Renal pelvis (tissue), 12 donors: ENCODE measurements around the gene KIF4A. TPM values are rescaled to one million over a fixed set of nuclear protein-coding genes. Genes with fewer than 3 reads are reported as not detected.
"Not testable (repeated sequence)": the region's sequence is repeated elsewhere in the genome, so short reads cannot be mapped to it uniquely, and the experiment has no call there.

Source experiments
- DNase-seq: peaks from one replicate; pipeline ENCODE4 v3.0.0-alpha.2; 2013
- long read RNA-seq, 16 experiments: transcript quantifications; one replicate each; lab custom pipeline, GENCODE V29; 2026
- polyA plus RNA-seq, 3 donors: library from polyadenylated mRNA; unstranded; fragments of 120-200 nt; gene quantifications; one replicate each; pipeline ENCODE4 v1.2.1, GENCODE V29; 2013; ENCODE audit not compliant: insufficient read length in 3 of 3

The KIF4A gene, protein sequence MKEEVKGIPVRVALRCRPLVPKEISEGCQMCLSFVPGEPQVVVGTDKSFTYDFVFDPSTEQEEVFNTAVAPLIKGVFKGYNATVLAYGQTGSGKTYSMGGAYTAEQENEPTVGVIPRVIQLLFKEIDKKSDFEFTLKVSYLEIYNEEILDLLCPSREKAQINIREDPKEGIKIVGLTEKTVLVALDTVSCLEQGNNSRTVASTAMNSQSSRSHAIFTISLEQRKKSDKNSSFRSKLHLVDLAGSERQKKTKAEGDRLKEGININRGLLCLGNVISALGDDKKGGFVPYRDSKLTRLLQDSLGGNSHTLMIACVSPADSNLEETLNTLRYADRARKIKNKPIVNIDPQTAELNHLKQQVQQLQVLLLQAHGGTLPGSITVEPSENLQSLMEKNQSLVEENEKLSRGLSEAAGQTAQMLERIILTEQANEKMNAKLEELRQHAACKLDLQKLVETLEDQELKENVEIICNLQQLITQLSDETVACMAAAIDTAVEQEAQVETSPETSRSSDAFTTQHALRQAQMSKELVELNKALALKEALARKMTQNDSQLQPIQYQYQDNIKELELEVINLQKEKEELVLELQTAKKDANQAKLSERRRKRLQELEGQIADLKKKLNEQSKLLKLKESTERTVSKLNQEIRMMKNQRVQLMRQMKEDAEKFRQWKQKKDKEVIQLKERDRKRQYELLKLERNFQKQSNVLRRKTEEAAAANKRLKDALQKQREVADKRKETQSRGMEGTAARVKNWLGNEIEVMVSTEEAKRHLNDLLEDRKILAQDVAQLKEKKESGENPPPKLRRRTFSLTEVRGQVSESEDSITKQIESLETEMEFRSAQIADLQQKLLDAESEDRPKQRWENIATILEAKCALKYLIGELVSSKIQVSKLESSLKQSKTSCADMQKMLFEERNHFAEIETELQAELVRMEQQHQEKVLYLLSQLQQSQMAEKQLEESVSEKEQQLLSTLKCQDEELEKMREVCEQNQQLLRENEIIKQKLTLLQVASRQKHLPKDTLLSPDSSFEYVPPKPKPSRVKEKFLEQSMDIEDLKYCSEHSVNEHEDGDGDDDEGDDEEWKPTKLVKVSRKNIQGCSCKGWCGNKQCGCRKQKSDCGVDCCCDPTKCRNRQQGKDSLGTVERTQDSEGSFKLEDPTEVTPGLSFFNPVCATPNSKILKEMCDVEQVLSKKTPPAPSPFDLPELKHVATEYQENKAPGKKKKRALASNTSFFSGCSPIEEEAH
- polyA plus RNA-seq = 10 to 100 TPM; 17.0 to 20.6 (median 17.7) TPM
- long read RNA-seq, donor 1, full-length matches to known transcripts = 1 of 1 reads
- long read RNA-seq, donor 1, partial matches to known transcripts = 0 of 1 reads
- long read RNA-seq, donor 1, other reads (novel, unspliced or antisense) = 0 of 1 reads
- long read RNA-seq, donor 2 = 0 reads
- long read RNA-seq, donor 3, full-length matches to known transcripts = 1 of 1 reads
- long read RNA-seq, donor 3, partial matches to known transcripts = 0 of 1 reads
- long read RNA-seq, donor 3, other reads (novel, unspliced or antisense) = 0 of 1 reads
- long read RNA-seq, donor 4, full-length matches to known transcripts = 2 of 2 reads
- long read RNA-seq, donor 4, partial matches to known transcripts = 0 of 2 reads
- long read RNA-seq, donor 4, other reads (novel, unspliced or antisense) = 0 of 2 reads
- long read RNA-seq, donor 5 = 0 reads
- long read RNA-seq, donor 6, full-length matches to known transcripts = 2 of 2 reads
- long read RNA-seq, donor 6, partial matches to known transcripts = 0 of 2 reads
- long read RNA-seq, donor 6, other reads (novel, unspliced or antisense) = 0 of 2 reads
- long read RNA-seq, donor 7 = 0 reads
- long read RNA-seq, donor 8 = 0 reads
- long read RNA-seq, donor 9, full-length matches to known transcripts = 3 of 3 reads
- long read RNA-seq, donor 9, partial matches to known transcripts = 0 of 3 reads
- long read RNA-seq, donor 9, other reads (novel, unspliced or antisense) = 0 of 3 reads
- long read RNA-seq, donor 10 = 0 reads
- long read RNA-seq, donor 11 = 0 reads
- long read RNA-seq, donor 12, full-length matches to known transcripts = 2 of 2 reads
- long read RNA-seq, donor 12, partial matches to known transcripts = 0 of 2 reads
- long read RNA-seq, donor 12, other reads (novel, unspliced or antisense) = 0 of 2 reads
- long read RNA-seq, donor 13 = 0 reads
- long read RNA-seq, donor 14 = 0 reads
- long read RNA-seq, donor 15 = 0 reads
- long read RNA-seq, donor 16, partial matches to known transcripts = 5 of 5 reads
- long read RNA-seq, donor 16, other reads (novel, unspliced or antisense) = 0 of 5 reads

DNA sequence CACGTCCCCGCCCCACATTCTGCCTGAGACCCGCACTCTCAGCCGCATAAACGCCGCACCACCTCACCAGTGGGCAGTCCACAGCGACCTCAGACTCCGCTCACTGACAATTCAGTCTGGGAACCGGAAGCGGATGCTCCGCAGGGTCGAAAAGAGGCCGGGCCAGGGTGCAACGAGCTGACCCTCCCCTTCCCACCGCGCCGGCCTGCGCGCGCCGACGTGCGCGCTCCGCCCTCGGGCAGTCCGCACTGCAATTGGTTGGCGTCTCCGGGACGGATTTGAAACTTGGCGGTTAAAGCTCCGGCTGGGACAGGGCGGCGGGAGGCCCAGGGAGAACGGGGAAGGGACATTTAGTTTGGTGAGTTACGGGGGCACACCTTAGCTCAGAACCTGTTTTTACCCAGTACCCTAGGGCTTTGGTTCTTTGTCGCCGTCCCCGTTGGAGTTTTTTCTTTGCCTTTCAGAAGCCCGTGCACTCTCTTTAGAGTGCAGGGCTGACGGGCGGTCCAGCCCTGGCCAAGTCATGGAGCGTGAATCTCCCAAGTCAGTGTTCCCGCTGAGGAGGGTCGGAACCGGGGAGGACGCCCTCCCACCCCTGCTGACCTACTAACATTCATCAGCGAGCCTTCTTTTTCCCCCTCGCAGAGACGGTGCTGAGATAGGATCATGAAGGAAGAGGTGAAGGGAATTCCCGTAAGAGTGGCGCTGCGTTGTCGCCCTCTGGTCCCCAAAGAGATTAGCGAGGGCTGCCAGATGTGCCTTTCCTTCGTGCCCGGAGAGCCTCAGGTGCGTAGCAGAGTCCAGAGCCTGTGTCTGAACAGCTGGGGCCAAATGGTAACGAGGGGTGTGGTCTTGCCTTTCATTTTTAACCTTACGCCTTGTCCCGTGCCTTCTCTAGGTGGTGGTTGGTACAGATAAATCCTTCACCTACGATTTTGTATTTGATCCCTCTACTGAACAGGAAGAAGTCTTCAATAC, at the start of gene KIF4A, which contains the start of gene PDZD11:
Gene KIF4A, plus strand, starts transcription at position 312 of the 978 bp plus-strand sequence. Its CDS starts 355 bp downstream, at position 667.
Gene PDZD11, minus strand, starts transcription at position 135 of the 978 bp plus-strand sequence. CDS start 586 bp downstream, outside the sequence.
- peak; percentile 81 for DNase-seq

DNA sequence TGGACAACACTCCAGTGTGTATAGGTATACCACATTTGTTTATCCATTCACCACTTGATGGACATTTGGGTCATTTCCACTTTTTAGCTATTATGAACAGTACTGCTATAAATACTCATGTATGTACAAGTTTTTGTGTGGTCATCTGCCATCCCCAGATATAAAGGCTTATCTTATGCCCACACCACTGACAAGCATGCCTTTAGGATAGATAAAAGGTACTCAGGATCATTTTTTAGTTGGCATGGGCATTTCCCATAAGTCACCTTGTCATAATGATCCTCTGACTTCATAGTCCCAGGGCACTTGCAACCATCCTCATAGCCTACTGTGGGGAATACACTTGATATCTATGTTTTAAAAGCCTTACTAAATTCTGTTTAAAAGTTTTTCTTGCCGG, 49.2 kb upstream of the KIF4A start:
- DNase-seq = no peak

DNA sequence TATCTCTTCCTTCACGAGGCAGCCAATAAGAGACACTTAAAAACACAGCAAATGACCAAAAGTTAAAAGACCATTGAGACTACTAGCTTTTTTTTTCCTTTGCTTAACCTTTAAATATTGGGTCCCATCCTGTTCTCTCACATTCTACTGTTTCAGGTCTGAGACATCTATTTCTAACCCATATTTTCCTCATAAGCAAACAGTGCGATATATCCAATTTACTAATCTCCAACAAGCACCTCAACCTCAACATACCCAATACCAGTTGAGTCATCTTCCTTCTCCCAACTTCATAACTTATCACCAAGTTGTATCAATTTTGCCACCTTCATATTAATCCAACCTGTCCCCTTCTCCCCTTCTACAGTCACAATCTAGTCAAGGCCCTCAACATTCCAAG, 48.4 kb upstream of the KIF4A start:
- DNase-seq = no peak

DNA sequence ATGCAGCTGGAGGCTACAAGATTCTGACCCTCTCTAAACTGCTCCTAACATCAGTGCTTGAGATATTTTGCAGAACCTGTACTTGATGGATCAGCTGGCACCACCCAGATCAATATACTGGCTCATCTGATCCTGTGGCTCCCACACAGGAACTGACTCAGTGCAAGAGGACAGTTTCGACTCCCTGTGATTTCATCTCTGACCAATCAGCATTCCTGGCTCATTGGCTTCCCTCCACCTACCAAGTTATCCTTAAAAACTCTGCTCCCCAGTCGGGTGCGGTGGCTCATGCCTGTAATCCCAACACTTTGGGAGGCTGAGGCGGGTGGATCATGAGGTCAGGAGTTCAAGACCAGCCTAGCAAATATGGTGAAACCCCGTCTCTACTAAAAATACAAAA, 46.3 kb upstream of the KIF4A start:
- not testable (repeated sequence) for DNase-seq

DNA sequence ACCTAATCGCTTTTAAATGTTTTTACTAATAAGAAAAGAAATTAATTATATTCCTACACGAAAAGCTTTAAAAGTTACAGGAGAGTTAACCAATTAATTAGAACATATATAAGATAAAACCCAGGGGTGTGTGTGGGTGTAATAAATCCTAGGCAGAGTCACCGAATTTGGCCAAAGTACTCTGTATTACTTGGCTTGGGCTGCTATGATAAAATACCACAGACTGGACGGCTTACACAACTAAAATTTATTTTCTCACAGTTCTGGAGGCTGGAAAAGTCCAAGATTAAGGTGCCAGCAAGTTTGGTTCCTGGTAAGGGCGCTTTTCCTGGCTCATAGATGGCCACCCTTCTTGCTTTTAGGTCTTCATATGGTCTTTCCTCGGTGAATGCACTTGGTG, 45.0 kb upstream of the KIF4A start:
- DNase-seq = no peak

DNA sequence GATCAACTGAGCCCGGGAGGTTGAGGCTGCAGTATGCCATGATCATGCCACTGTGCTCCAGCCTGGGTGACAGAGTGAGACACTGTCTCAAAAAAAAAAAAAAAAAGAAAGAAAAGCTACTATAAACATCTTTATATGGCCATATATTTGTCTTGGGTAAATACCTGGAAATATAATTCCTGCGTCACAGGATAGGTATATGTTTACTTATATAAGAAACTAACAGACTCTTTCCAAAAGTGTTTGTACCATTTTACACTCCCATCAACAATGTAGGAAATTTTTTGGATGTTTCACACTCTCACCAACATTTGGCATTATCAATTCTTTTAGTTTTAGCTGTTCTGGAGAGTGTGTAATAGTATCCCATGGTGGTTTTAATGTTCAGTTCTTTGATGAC, 42.7 kb upstream of the KIF4A start:
- no peak for DNase-seq

DNA sequence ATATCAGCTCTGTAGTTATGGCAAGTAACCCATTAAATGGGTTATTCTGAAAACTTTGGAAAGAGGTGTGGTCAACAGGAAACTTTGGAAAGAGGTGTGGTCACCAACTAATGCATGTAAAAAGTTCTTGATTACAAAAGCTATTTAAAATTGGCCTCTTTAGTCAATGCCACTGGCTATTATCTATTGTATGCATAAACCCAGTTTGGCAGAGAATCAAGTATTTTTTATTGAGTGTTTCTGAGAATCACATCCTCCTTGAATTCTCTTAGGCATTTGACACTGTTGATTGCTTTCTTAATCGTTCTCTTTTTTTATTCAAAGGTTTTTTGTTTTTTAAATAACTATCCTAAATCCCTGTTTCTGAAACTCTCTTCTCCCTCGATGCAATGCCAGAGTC, 37.4 kb upstream of the KIF4A start:
- no peak for DNase-seq

DNA sequence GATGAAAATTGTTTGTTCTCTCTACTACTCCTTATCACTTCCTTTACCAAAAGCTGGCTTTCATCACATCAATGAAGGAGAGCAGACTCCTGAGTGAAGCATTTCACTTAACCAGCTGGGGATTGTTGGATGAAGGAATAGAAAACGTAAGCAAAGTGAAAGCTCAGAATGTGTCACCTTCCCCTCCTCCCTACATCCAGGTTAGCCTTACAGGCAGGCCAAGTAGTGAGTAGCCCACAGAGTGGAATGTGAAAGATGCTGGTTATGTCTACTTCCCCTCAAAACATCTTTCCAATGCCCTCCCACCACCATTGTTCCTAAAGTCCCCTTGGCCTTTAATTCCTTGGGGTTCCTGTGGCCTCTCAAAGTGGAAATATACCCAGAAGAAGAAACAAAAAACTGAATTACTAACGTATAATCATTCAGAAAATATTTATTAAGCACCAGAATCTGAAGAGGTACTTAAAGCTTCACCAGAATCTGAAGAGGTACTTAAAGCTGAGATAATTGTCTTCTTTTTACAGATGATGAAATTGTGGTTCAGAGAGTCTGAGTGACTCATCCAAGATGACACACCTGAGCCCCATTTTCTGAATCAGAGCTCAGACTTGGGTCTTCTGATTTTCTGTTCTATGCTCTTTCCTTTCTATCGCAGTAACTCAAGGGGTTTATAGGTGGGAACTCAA, 36.4 kb upstream of the KIF4A start:
- DNase-seq = no peak

DNA sequence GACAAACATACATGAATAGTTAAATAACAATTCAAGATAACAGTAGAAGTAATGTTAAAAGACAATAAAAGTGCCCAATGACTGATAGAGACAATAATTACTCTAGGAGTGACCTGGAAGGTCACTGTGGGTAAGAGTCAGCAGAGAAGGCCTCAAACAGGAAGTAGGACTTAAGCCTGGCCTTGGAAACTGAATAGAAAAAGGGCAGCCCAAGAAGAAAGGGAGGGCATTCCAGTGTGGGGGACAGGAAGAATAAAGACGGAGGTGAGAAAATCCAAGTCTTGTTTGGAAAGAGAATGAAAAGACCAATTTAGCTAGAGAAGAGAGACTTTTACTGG, 35.9 kb upstream of the KIF4A start:
- no peak for DNase-seq

DNA sequence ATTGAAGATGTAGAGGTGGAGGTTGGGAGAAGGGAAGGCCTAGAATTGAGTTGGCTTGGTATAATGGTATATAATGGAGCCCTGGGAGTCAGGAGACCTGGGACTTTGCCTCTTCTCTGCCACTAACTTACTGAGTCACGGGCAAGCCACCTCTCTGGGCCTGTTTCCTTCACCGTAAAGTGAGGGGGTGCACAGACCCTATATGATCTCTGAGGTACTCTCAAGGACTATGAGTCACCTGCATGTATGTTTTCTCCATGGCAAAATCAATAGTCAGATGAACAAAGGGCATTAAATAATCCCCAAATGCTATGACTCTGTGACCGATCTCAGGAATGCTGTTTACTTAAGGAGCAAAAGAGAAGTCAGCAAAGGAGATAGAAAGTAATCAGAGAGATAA, 35.0 kb upstream of the KIF4A start:
- DNase-seq = no peak

DNA sequence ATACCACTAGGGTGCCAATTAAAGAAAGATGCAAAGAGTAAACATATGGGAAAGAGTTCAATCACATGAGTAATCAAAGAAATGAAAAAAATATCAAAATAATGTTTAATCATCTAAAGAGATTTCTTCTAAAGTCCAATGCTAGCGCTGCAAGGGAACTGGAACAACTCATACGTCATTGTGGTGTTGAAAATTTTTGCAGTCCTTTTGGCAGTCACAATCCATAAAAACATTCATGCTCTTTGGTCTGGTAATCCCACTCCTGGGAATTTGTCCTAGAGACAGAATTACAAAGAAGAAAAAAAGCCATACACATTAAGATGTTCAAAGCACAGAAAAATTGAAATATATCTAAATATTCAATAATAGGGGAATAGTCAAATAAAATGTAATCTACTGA, 34.5 kb upstream of the KIF4A start:
- DNase-seq = no peak

DNA sequence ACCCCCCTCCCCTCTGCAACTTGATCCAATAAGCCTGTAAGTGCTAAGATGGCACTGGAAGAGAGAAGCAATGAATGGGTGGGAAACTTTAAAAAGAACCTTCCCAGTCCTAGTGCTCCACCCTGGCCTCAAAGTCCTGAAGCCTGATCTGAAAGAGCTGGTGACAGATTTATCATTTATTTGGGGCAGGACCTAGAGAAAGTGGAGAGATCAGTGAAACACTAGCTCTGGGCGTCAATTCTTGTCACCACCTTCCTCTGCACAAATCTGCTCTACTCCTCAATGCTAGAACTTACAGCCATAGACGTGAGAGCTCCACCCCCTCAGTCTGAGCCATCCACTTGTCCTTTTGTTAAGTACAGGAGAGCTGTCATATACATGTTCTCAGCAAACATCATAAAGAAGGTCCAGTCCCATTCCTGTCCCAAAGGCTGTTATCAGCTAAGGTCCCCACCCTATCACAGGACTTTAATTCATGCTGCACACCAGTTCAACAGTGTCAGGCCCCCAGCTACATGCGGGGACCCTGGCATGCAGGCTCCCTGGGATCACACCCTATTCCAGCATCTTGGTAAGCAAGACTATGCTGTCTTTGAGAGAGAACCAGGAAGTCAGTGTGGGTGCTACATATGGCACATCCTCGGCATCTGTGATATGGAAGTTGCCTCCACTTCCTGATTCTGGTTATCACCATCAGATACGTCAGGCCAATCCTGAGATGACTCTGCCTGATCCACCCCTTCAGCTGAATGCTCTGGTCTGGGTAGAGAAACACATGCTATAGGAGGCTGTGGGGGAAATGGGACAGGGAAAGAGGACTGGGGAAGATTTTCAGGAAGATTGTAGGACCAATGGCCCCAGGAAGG, 32.2 kb upstream of the KIF4A start:
- DNase-seq = no peak

DNA sequence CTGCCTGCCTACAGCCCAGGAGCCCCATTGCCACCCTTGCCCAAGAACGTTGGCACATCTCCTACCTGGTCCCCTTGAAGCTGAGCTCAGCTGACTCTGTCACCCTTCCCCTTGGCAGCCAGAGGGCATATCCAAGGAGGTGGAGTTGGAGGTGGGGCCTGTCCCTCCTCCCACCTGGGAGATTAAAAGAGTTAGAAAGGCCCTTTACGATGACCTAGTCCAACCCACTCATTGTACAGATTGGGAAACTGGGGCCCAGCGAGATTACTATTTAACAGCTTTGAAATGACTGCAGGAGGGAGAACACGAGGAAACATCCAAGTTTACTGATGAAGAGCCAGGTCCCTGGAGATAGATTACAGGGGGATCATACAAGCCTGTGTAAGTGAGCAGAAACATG, 29.8 kb upstream of the KIF4A start, which contains the start of gene P2RY4:
Gene P2RY4, minus strand, starts transcription at position 101 of the 400 bp plus-strand sequence. CDS start 580 bp downstream, outside the sequence.
- no peak for DNase-seq

DNA sequence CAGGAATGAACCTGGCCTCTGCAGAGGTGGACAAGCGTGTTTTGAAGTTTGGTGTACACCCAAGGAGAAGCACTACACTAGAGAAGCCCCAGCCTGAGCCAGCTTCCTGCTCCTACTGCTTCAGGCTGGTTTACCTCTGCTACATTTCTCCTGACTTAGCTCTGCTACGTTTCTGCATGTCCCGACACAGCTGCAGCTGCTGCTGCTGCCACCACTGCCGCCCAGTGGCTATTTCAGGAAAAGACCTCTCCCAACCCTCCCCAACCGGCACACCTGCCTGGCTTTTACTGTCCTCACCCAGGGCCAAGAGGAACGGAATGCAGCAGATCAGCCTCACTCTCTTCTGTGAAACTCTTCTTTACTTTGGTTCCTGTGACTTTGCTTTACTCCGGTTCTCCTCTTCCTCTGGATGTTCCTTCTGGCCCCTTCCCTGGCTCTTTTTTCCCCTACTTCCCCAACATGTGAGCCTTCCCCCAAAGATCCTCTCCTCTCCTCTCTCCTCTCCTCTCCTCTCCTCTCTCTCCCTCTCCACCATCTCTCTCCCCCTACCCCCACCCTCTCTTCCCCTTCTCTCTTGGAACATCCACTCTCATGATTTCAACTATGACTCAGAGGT, 26.8 kb upstream of the KIF4A start:
- DNase-seq = peak; percentile 17

DNA sequence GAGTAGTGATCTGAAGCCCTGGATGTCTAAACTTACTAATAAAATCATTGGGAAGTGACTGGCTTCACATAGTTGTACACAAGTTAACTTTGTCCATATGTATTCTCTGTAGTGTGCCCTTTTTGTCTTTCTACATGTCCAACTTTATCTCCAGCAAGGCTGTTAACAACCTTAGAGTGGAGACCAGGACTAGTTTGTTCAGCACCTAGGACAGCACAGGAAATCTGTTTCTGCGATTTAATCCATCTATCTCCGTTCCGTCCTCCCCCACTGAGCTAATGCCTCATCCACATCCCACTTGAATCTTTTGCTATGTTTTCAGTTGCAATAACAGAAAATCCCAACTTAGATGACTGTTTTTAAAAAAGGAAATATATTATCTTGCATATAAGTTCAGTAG, 25.1 kb upstream of the KIF4A start:
- no peak for DNase-seq

DNA sequence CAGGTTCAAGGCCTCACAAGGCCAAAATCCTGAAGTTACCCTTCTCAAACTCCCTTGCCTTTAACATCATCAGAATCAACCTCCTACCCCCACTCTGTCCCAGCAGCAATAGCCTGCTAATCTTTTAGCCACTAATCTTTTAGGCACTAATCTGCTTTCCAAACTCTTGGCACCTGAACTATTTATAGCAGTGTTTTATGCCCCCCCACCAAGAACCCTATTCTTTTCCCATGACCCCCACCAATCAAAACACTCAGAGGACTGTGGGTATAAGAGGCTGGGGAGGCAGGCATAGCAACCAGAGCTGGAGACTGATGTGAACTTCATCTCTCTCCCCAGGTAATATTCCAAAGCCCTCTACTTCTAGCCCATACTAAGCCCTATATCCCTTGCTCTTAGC, 21.9 kb upstream of the KIF4A start, which contains the start of gene ARR3:
Gene ARR3, plus strand, starts transcription at position 301 of the 400 bp plus-strand sequence. CDS start 1,052 bp downstream, outside the sequence.
- no peak for DNase-seq
